Measurements from ENCODE around the gene IRGC. TPM values are rescaled to one million over a fixed set of nuclear protein-coding genes. Genes with fewer than 3 reads are reported as not detected.

IRGC gene
- polyA plus RNA-seq, 2 of the 4 experiments (the other 2 are of a cell fraction) = not detected

- TF ChIP-seq, protein P1, sequence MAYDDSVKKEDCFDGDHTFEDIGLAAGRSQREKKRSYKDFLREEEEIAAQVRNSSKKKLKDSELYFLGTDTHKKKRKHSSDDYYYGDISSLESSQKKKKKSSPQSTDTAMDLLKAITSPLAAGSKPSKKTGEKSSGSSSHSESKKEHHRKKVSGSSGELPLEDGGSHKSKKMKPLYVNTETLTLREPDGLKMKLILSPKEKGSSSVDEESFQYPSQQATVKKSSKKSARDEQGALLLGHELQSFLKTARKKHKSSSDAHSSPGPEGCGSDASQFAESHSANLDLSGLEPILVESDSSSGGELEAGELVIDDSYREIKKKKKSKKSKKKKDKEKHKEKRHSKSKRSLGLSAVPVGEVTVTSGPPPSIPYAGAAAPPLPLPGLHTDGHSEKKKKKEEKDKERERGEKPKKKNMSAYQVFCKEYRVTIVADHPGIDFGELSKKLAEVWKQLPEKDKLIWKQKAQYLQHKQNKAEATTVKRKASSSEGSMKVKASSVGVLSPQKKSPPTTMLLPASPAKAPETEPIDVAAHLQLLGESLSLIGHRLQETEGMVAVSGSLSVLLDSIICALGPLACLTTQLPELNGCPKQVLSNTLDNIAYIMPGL (CRISPR knock-in tag; IDR thresholded peaks at IDR 0.05; ENCODE audit: borderline replicate concordance) = no peak
- TF ChIP-seq EHF (CRISPR knock-in tag; IDR thresholded peaks at IDR 0.05) (no peak), CEBPB (IDR thresholded peaks at IDR 0.05) (no peak), HES2 (IDR thresholded peaks at IDR 0.05) (no peak)
Measured at GRCh38 chr19:43731846-43732245, 16.0 kb downstream of the IRGC start (continued).

- CTCF ChIA-PET = interaction anchor here (1.4 to 19.0 kb wide), 4 partner anchors 11 to 82 kb away, joined by 3 to 340 read pairs (median 48); partner anchors contain the start of genes PLAUR and SMG9
- H3K4me2 ChIP-seq = no peak overlapping the region
- H3K4me1 ChIP-seq = peaks cover 21% of the 10 kb centered on the region
- POLR2A ChIA-PET = interaction anchor here (0.8 kb wide), 1 partner anchor 17 kb away, joined by 3 read pairs; no protein-coding TSS in a partner anchor
- no peaks in the 10 kb centered on the region for H3K9me3 ChIP-seq
- no peak overlapping the region for H3K4me3 ChIP-seq
- no peak overlapping the region for H3K27ac ChIP-seq
- no peak for FAIRE-seq
- no peak for TF ChIP-seq TP53 (CRISPR knock-in tag; IDR thresholded peaks at IDR 0.05)
- no peak for TF ChIP-seq E2F6 (IDR thresholded peaks at IDR 0.05; ENCODE audit: borderline replicate concordance, low read depth)
- TF ChIP-seq CBX2 (IDR thresholded peaks at IDR 0.05; ENCODE audit: borderline replicate concordance, low read depth) = no peak
- no peak for TF ChIP-seq CHD4 (IDR thresholded peaks at IDR 0.05; ENCODE audit: borderline replicate concordance)
- no peak for TF ChIP-seq USF2 (IDR thresholded peaks at IDR 0.05)
- 94% methylated on average over 6 of the region's 6 CpGs for WGBS (ENCODE audit: missing lambda C conversion rate)
- DNase-seq (ENCODE audit: low read depth in 1 of 2, low spot score in 1 of 2) = no peak
- no peak for ATAC-seq
Measured at GRCh38 chr19:43735013-43735412, 19.1 kb downstream of the IRGC start.

DNA sequence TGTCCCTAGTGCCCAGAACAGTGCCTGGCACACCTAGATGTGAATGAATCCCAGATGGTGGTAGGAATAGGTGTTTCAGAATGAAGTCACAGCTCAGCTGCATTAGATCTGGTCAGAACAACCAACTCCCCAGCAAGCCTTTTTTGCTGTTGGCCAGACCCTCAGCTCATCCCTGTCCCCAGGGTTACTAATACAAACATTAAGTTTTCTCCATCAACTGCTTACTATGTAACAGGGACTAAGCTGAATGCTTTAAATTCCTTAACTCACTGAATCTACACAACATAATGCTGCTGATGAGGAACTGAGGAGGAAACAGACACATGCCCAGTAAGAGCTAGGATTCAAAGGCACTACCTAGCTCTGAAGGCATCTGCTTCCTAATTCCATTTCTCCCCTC lies 20.1 kb downstream of the IRGC start:
- no peak for TF ChIP-seq MAFK (IDR thresholded peaks at IDR 0.05; ENCODE audit: partially characterized antibody)
- TF ChIP-seq GATA3 (IDR thresholded peaks at IDR 0.05; ENCODE audit: borderline replicate concordance) = no peak
- no peak for TF ChIP-seq USF2 (IDR thresholded peaks at IDR 0.05)
- no peak for TF ChIP-seq KDM1A (IDR thresholded peaks at IDR 0.05; ENCODE audit: low read depth)
- no peak for TF ChIP-seq RARB (CRISPR knock-in tag; IDR thresholded peaks at IDR 0.05)
- no peak for TF ChIP-seq CBX8 (IDR thresholded peaks at IDR 0.05)
- TF ChIP-seq RFX5 (IDR thresholded peaks at IDR 0.05) = no peak
- TF ChIP-seq EHF (CRISPR knock-in tag; IDR thresholded peaks at IDR 0.05) = no peak
- no peak for TF ChIP-seq POLR2A (IDR thresholded peaks at IDR 0.05; ENCODE audit: low read length)
- H3K4me2 ChIP-seq = no peak overlapping the region
- no peaks in the 10 kb centered on the region for H3K9me3 ChIP-seq
- ChIA-PET POLR2A (interaction anchor here (0.8 to 1.9 kb wide), 2 partner anchors 16 to 67 kb away, joined by 3 to 7 read pairs; no protein-coding TSS in a partner anchor), CTCF (interaction anchor here (1.1 to 19.0 kb wide), 6 partner anchors 10 to 83 kb away, joined by 3 to 340 read pairs (median 12); partner anchors contain the start of genes PLAUR and SMG9)
- peaks cover 28% of the 10 kb centered on the region for H3K4me1 ChIP-seq
- DNase-seq (ENCODE audit: low read depth in 1 of 2, low spot score in 1 of 2) (no peak), ATAC-seq (peak in 1 of 2 experiments; percentile 8; a peak in 2 of 6 replicates), FAIRE-seq (no peak)
- no peak overlapping the region for H3K27ac ChIP-seq
- H3K4me3 ChIP-seq = no peak overlapping the region

DNA sequence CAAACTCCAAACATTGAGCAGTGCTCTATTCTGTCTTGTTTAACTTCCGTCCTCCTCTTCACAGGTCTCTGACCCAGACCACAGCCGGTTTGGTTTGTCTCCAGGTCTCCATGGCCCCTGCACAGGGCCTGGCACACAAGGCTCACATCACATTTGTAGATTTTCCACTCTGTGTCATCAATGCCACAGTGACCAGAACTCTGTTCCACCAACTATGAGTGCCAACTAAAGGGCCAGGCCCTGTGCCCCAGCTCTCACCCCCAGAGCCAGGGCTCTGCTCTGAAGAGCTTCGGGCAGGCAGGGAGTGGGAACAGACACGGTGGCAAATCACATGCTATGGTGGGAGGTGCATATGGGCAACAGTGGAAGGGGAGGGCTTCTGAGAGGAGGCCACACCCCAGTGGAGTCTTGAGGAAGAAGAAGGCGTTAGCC lies 22.9 kb downstream of the IRGC start:
- H3K27ac ChIP-seq = peak overlapping the region; percentile 60 to 73; a peak in 4 of 6 replicates
- peak overlapping the region; percentile 60 for H3K4me2 ChIP-seq
- no peak overlapping the region for H3K4me3 ChIP-seq
- H3K4me1 ChIP-seq = peaks cover 28% of the 10 kb centered on the region
- POLR2A ChIA-PET = interaction anchor here (0.7 to 1.7 kb wide), 3 partner anchors 26 to 69 kb away, joined by 3 to 5 read pairs (median 4); partner anchors contain the start of gene PLAUR
- 74% methylated on average over 5 of the region's 5 CpGs for WGBS (ENCODE audit: missing lambda C conversion rate)
- ATAC-seq (peak in 1 of 2 experiments; percentile 71; a peak in 3 of 6 replicates), DNase-seq (ENCODE audit: low read depth in 1 of 2, low spot score in 1 of 2) (peak in 1 of 2 experiments; percentile 45), FAIRE-seq (no peak)
- no peaks in the 10 kb centered on the region for H3K9me3 ChIP-seq
- TF ChIP-seq PBX3 (IDR thresholded peaks at IDR 0.05) = no peak
- TF ChIP-seq RNF2 (IDR thresholded peaks at IDR 0.05; ENCODE audit: borderline replicate concordance, low read depth) = no peak
- TF ChIP-seq HDAC2 (IDR thresholded peaks at IDR 0.05) = no peak
- no peak for TF ChIP-seq NFE2L2 (conservative IDR thresholded peaks at IDR 0.05; ENCODE audit: low read length)
- no peak for TF ChIP-seq ESRRA (IDR thresholded peaks at IDR 0.05; ENCODE audit: borderline replicate concordance, low read length)
- CTCF ChIA-PET = interaction anchor here (0.6 to 19.0 kb wide), 11 partner anchors 9 to 74 kb away, joined by 3 to 340 read pairs (median 3); partner anchors contain the start of genes KCNN4, PLAUR and SMG9
